Tibial artery (tissue), 4 donors: Measurements from ENCODE around the gene PTPRN2.
"Not testable (repeated sequence)": the region's sequence is repeated elsewhere in the genome, so short reads cannot be mapped to it uniquely, and the experiment has no call there.

Experiments
- DNase-seq, 2 donors: peaks; one replicate each; pipeline ENCODE4 v3.0.0-alpha.2; 2019
- H3K27ac ChIP-seq, 2 donors: fragments of 200-600 bp; sonication (generic) in 1 of 2; 1 replicate in 1 of 2; 2 replicates in 1 of 2; pipeline ENCODE4 v1.5.1; 2018 to 2019; ENCODE audit warnings: mild to moderate bottlenecking in 1 of 2
- H3K27me3 ChIP-seq, 2 donors: fragments of 200-600 bp; sonication (generic) in 1 of 2; one replicate each; pipeline versions ENCODE4 v1.5.1 to v1.6.0; 2016 to 2019
- H3K36me3 ChIP-seq, 3 donors: fragments of 200-600 bp; sonication (generic) in 2 of 3; one replicate each; pipeline ENCODE4 v1.5.1; 2016 to 2019; ENCODE audit warnings: mild to moderate bottlenecking in 2 of 3
- H3K4me1 ChIP-seq, 4 donors: fragments of 200-600 bp; sonication (generic) in 2 of 4; 1 replicate in 3 of 4; 2 replicates in 1 of 4; pipeline ENCODE4 v1.5.1; 2016 to 2019
- H3K4me3 ChIP-seq, 2 donors: fragments of 200-600 bp; sonication (generic) in 1 of 2; 1 replicate in 1 of 2; 2 replicates in 1 of 2; pipeline ENCODE4 v1.5.1; 2018 to 2019; ENCODE audit warnings: mild to moderate bottlenecking in 2 of 2
- H3K9me3 ChIP-seq, 3 donors: fragments of 200-600 bp; sonication (generic) in 1 of 3; one replicate each; pipeline ENCODE4 v1.5.1; 2016 to 2019
- CTCF ChIP-seq, 2 experiments: fragments of 200-600 bp in 1 of 2; fragments of 450-650 bp in 1 of 2; IDR thresholded peaks; one replicate each; pipeline ENCODE4 v1.5.1; 2017 to 2019; ENCODE audit warnings: antibody characterized with exemption in 2 of 2, mild to moderate bottlenecking in 1 of 2, moderate library complexity in 1 of 2
- intact Hi-C: fragments of 100-400 bp; cut with DNase I; formaldehyde crosslinking; loops from one replicate; pipeline ENCODE4 v1.15.0; 2023; ENCODE audit warnings: low total_unique reads

PTPRN2 gene

DNA sequence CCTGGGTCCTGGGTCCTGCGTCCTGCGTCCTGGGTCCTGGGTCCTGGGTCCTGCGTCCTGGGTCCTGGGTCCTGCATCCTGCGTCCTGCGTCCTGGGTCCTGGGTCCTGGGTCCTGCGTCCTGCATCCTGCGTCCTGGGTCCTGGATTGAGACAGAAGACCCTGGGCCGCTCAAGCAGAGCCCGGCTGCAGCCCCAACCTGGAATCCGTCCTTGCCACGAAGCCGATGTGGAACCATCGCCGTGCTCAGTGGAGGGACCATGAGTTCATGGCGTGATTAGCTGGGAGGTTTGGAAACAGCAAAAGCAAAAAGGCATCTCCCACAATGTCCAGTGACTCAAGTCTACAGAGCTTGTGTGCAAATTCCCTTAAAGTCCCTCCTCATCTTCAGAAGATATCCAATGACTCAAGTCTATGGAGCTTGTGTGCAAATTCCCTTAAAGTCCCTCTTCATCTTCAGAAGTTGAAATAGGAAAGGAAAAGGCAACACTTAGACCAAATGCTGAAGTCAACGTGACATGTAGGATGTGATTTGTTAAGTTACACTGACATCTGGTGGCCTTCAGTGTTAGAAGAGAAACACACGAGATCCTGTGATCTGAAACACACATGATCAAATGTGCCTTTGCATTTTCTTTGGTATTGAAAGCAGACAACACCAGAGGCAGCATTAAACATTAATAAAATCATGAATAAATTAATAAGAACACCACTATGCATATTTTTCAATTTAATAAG is 179.9 kb downstream of the PTPRN2 start:
- H3K27me3 ChIP-seq: peaks cover 0 to 24% of the 10 kb centered on the region in 2 donors
- intact Hi-C loops: no loop called here
- no peaks in the 10 kb centered on the region for H3K36me3 ChIP-seq
- no peak overlapping the region for H3K4me3 ChIP-seq
- H3K4me1 ChIP-seq: no peaks in the 10 kb centered on the region
- H3K27ac ChIP-seq: no peak overlapping the region
- TF ChIP-seq CTCF (IDR thresholded peaks at IDR 0.05): no peak
- DNase-seq: no peak
- no peaks in the 10 kb centered on the region for H3K9me3 ChIP-seq

DNA sequence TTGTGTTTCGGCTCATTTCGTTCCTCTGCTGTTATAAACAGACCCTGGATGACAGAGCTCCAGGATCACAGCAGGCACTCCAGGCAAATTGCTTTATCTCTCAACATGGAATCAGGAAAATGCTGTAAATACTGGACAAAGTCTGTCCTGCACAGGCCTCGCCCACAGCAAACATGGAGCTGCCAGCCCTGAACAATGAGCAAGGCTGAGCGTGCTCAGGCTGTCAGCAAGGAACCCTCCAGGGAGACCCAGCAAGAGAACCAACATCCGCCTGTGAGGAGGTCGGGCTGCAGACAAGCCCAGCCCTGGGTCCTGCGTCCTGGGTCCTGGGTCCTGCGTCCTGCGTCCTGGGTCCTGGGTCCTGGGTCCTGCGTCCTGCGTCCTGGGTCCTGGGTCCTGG is 180.8 kb downstream of the PTPRN2 start:
- DNase-seq: no peak
- intact Hi-C loops: no loop called here
- no peak overlapping the region for H3K4me3 ChIP-seq
- H3K9me3 ChIP-seq: no peaks in the 10 kb centered on the region
- no peaks in the 10 kb centered on the region for H3K4me1 ChIP-seq
- H3K27ac ChIP-seq: no peak overlapping the region
- no peaks in the 10 kb centered on the region for H3K36me3 ChIP-seq
- peaks cover 0 to 29% of the 10 kb centered on the region in 2 donors for H3K27me3 ChIP-seq
- TF ChIP-seq CTCF (IDR thresholded peaks at IDR 0.05): no peak

GRCh38 chr7:158406364-158406763 is 181.3 kb downstream of the PTPRN2 start:
- peaks cover 0 to 29% of the 10 kb centered on the region in 2 donors for H3K27me3 ChIP-seq
- no peaks in the 10 kb centered on the region for H3K4me1 ChIP-seq
- DNase-seq: peak in 1 of 2 donors; percentile 37
- H3K36me3 ChIP-seq: no peaks in the 10 kb centered on the region
- no peaks in the 10 kb centered on the region for H3K9me3 ChIP-seq
- no peak overlapping the region for H3K4me3 ChIP-seq
- no peak for TF ChIP-seq CTCF (IDR thresholded peaks at IDR 0.05)
- intact Hi-C loops: no loop called here
- no peak overlapping the region for H3K27ac ChIP-seq

DNA sequence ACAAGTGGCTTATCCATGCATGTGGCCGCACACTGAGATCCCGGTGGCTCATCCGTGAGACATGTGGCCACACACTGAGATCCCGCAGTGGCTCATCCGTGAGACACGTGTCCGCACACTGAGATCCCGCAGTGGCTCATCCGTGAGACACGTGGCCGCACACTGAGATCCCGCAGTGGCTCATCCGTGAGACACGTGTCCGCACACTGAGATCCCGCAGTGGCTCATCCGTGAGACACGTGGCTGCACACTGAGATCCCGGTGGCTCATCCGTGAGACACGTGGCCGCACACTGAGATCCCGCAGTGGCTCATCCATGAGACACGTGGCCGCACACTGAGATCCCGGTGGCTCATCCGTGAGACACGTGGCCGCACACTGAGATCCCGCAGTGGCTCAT is 181.9 kb downstream of the PTPRN2 start:
- H3K27me3 ChIP-seq: peaks cover 0 to 27% of the 10 kb centered on the region in 2 donors
- H3K4me3 ChIP-seq, intact Hi-C loops, H3K9me3 ChIP-seq, H3K27ac ChIP-seq, H3K4me1 ChIP-seq, DNase-seq, H3K36me3 ChIP-seq: not testable (repeated sequence)

DNA sequence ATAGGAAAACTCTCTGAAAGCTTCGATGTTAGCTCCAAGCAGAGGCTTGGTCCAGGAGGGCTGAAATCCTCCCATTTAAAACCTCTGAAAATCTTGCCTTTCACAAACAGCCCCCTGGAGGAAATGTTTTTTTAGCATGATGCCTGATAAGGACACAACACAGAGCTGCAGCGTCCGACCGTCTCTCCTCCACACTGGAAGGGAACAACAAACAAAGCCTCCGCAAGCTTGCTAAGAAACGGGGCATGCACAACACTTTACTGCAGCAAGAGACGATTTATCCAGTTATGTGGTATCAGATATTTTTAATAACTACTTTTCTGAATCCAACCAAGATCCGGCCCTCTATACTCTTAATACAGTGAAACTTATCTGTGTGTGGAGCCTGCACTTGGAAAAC is 182.3 kb downstream of the PTPRN2 start:
- Histone ChIP-seq H3K36me3 (no peaks in the 10 kb centered on the region), H3K4me1 (no peaks in the 10 kb centered on the region), H3K27ac (no peak overlapping the region), H3K9me3 (no peaks in the 10 kb centered on the region), H3K4me3 (no peak overlapping the region), H3K27me3 (peaks cover 0 to 25% of the 10 kb centered on the region in 2 donors)
- intact Hi-C loops: no loop called here
- TF ChIP-seq CTCF (IDR thresholded peaks at IDR 0.05): no peak
- no peak for DNase-seq

- Histone ChIP-seq H3K27me3 (peaks cover 0 to 24% of the 10 kb centered on the region in 2 donors), H3K9me3 (no peaks in the 10 kb centered on the region), H3K4me1 (no peaks in the 10 kb centered on the region), H3K36me3 (no peaks in the 10 kb centered on the region), H3K4me3 (no peak overlapping the region), H3K27ac (no peak overlapping the region)
- intact Hi-C loops: no loop called here
- no peak for TF ChIP-seq CTCF (IDR thresholded peaks at IDR 0.05)
- no peak for DNase-seq
Observed at GRCh38 chr7:158404031-158404761, 183.4 kb downstream of the PTPRN2 start.
